Sciatic nerve (tissue), 2 donors: ENCODE data around the gene DENND4A. TPM values are rescaled to one million over a fixed set of nuclear protein-coding genes. Genes with fewer than 3 reads are reported as not detected.

Experiments
- ATAC-seq: fragments of 200-7000 bp; cut with Tn5 transposase; one replicate; pipeline ENCODE4 v1.9.1; 2020; ENCODE audit warnings: mild to moderate bottlenecking, moderate library complexity
- DNase-seq: peaks from one replicate; pipeline ENCODE4 v3.0.0-alpha.2; 2020; ENCODE audit warnings: low spot score
- intact Hi-C: fragments of 100-400 bp; cut with DNase I; formaldehyde crosslinking; loops from one replicate; pipeline ENCODE4 v1.14.2; 2022
- total RNA-seq: library from RNA; stranded (reverse); fragmentation: NEBNext Ultra II Directional; extraction: Animal tissue kit (Norgen Biotek cat#: 25700); gene quantifications from one replicate; pipeline ENCODE4 v1.2.1, GENCODE V29; 2021
- donor health status: DM: no; HTN: no; CAD: no.
- donor health status: DM: no; HTN: no; CAD: no.

The DENND4A gene
- total RNA-seq, 1 donor from 2014 or later: 46.5 TPM

DNA sequence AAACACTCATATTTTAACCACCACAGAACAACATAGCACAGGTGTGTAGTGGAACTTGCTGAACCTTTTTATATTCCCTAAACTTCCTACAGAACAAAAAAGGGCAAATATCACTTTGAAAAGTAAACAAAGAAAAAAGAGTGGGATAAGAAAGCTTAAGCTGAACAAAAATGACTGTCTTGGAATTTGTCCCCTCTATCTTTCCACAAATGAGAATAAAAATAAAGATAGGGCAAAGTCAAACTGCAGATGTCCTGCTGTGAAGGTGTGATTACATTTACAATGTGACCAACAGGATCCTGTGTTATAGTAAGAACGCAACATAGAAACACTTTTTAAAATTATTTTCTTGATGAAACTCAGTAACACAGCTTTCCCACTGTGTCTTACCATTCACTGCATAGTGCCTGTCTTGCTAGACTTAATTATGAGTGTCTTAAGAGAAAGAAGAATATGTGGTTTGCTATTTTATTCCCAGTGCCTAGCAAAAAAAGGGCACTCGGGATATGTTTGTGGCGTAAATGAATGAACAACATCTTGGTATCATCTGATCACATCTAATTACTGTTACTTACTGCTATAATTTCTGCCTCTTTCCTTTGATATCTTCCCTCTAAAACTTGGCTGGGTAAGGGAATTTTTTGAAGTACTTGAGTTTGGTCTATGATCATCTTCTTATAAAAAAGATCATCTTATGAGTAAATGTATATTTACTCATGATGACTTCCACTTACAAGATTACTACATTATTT, 67.5 kb downstream of the DENND4A start:
- ATAC-seq (no peak), DNase-seq (no peak)
- intact Hi-C loops: no loop called here

- ATAC-seq (no peak), DNase-seq (no peak)
- intact Hi-C loops: no loop called here
These were observed 68.2 kb downstream of the DENND4A start for GRCh38 chr15:65723876-65724275.

GRCh38 chr15:65722191-65722590, 69.9 kb downstream of the DENND4A start:
- DNase-seq (no peak), ATAC-seq (no peak)
- intact Hi-C loops: no loop called here

GRCh38 chr15:65712415-65712814, 79.7 kb downstream of the DENND4A start:
- intact Hi-C loops: no loop called here
- DNase-seq: no peak
- no peak for ATAC-seq

GRCh38 chr15:65695081-65695480, 97.0 kb downstream of the DENND4A start:
- DNase-seq: no peak
- intact Hi-C loops: no loop called here
- no peak for ATAC-seq

- DNase-seq (no peak), ATAC-seq (no peak)
- intact Hi-C loops: no loop called here
These were observed 101.3 kb downstream of the DENND4A start for GRCh38 chr15:65690778-65691177.

- DNase-seq: no peak
- no peak for ATAC-seq
- intact Hi-C loops: no loop called here
These were observed 101.9 kb downstream of the DENND4A start for GRCh38 chr15:65690173-65690572.

DNA sequence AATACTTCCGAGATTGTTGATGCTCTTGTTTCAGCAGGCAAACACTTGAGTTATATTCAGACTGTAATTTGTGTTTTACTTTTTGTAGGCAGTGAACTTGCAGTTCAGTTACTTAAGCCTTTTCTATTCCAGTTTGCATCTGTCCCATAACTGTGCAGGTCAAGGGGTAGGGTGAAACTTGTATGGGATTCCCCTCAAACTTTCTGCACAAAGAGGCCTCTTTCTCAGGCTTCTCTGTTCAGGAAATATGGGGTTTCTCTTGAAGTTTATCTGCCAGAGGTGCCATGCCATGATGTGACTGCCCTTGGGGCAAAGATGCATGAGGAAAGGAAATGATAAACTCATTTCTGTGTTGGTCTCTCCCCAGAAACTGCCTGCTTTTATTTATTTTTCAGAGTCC, 103.6 kb downstream of the DENND4A start:
- intact Hi-C loops: no loop called here
- ATAC-seq (no peak), DNase-seq (no peak)

GRCh38 chr15:65682404-65682911, 109.6 kb downstream of the DENND4A start:
- ATAC-seq: no peak
- intact Hi-C loops: no loop called here
- DNase-seq: no peak

- intact Hi-C loops: no loop called here
- ATAC-seq: no peak
These were observed 111.5 kb downstream of the DENND4A start for GRCh38 chr15:65680544-65680943.

DNA sequence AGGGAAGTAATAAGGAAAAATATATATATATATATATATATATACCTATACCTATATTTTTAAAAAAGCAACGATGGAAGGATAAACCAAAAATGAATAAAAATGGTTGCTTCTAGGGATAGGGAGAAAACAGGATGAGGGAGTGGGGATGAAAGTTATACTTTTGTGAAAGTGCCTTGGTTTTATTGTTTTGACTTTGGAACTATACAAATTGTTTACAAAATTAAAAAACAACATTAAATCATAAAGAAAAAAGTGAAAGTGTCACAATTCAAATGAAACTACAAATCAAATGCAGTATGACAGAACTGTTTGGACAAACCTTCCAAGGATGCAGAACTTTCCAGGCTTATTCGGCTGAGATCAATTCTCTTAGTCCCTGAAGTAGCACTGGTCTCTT, 116.0 kb downstream of the DENND4A start:
- no peak for ATAC-seq
- intact Hi-C loops: no loop called here
- DNase-seq: no peak

More at GRCh38 chr15:65680544-65680943, 111.5 kb downstream of the DENND4A start:
- no peak for DNase-seq

DNA sequence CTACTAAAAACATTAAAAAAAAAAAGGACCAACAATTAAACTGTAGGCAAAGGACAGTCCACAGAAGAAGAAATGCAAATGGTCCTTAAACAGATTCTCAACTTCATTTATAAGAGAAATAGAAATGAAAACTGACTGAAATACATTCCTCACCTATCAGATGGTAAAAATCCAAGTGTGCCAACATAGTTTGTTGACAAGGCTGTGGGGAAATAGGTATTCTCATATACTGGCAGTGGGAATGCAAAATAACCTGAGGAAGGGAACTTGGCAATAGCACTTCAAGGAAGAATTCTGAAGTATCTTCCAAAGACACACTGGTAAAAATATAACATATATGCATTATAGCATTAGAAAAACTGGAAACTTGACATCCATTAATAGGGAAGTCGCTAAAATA, 116.5 kb downstream of the DENND4A start:
- DNase-seq: no peak
- intact Hi-C loops: no loop called here
- ATAC-seq: no peak

GRCh38 chr15:65666257-65666656, 125.8 kb downstream of the DENND4A start:
- intact Hi-C loops: no loop called here
- DNase-seq: no peak
- ATAC-seq: no peak

GRCh38 chr15:65663521-65663920, 128.6 kb downstream of the DENND4A start:
- DNase-seq (no peak), ATAC-seq (no peak)
- intact Hi-C loops: no loop called here

- ATAC-seq: no peak
- no peak for DNase-seq
- intact Hi-C loops: no loop called here
These were observed 131.2 kb downstream of the DENND4A start for GRCh38 chr15:65660927-65661326.

DNA sequence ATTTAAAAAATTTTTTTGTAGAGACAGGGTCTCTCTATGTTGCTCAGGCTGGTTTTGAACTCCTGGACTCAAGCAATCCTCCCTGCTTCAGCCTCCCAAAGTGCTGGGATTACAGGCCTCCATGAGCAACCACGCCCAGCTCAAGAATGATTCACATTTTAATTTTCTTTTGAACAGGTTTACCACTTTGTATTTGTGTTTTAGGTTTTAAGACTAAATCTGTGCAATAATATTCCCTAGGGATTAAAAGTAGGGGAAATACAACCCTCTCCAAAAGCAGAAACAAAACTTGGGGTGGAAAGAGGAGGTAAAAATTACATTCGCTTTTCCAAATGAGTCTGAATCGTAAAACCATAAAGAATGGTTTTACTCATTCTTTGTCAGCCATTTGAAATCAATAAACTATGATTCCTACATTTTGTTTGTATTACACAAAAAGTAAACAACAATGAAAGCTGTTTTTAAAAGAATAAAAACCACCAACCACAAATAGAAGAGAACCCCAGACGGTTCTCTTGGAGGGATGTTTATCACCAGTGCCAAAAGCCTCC, 132.5 kb downstream of the DENND4A start:
- intact Hi-C loops: no loop called here
- DNase-seq: no peak
- no peak for ATAC-seq

DNA sequence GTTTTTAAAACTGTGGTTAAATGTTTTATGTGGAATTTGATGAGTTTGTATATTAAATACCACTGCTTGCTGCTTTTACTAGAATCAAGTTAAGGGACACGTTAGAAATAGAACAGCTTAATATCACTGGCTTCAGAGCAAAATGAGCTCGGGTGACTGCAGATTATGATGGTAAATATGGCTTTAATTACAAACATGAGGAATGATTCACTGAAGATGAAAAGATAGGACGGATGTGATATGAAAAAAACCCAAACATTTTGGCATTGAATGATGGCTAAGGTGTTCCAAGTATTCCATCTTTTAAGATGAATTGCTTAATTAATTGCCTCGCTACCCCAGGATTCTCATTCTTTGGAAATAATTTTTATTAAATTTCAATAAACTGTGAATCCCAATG, 136.6 kb downstream of the DENND4A start:
- intact Hi-C loops: no loop called here
- DNase-seq (no peak), ATAC-seq (no peak)

- no peak for ATAC-seq
- no peak for DNase-seq
- intact Hi-C loops: no loop called here
These were observed 137.1 kb downstream of the DENND4A start for GRCh38 chr15:65655026-65655425.

DNA sequence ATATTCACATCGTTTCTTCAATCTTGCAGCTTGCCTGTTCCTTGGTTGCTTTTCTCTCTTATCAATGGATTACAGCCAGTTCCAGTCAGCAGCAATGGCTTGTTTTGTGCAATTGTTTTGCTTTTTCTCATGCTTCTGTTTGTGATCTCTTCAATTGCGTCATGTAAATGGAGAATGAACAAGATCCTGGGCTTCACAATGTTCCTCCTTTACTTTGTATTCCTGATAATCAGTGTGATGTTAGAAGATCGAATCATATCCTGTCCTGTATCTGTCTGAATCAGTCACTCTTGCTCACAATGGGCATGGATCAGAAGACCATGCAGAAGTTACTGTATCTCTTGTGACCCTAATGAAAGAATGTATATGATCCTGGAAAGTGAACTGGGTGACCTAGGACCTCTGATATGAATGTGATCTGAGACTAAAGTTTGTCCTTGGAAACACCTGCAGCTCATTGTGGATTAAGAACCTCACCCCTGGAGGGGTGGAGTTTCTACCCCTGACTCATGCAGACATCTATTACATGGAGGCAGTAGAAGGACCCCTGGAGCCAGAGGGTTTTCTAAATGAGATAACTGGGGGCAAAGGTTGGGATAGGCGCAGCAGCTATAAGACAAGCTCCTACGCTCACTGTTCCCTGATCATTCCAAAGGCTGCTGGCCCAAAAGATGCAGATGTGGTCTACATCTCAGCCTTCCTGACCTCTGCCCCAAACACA, 138.1 kb downstream of the DENND4A start:
- ATAC-seq (no peak), DNase-seq (no peak)
- intact Hi-C loops: no loop called here

DNA sequence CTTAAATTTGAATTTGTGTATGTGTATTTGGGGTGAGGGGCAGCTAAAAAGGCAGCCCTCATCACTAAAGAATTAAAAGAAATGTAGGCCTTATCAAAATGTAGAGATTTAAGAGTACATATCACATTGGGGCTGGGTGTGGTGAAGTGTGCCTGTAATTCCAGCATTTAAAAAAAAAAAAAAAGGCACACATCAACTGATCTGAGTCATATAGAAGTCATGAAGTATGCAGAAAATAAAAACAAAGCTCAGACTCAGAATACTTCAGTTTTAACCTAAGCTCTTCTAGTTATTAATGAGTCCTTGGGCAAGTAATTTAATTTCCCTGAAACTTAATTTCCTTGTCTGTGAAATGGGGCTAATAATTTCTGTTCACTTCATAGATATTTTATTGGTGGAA, 138.8 kb downstream of the DENND4A start:
- DNase-seq (no peak), ATAC-seq (no peak)
- intact Hi-C loops: no loop called here
